Measurements from ENCODE around the gene NDUFAF8.
A peak's percentile ranks its signal among the peaks of the same experiment; 100 is the strongest.

DNA sequence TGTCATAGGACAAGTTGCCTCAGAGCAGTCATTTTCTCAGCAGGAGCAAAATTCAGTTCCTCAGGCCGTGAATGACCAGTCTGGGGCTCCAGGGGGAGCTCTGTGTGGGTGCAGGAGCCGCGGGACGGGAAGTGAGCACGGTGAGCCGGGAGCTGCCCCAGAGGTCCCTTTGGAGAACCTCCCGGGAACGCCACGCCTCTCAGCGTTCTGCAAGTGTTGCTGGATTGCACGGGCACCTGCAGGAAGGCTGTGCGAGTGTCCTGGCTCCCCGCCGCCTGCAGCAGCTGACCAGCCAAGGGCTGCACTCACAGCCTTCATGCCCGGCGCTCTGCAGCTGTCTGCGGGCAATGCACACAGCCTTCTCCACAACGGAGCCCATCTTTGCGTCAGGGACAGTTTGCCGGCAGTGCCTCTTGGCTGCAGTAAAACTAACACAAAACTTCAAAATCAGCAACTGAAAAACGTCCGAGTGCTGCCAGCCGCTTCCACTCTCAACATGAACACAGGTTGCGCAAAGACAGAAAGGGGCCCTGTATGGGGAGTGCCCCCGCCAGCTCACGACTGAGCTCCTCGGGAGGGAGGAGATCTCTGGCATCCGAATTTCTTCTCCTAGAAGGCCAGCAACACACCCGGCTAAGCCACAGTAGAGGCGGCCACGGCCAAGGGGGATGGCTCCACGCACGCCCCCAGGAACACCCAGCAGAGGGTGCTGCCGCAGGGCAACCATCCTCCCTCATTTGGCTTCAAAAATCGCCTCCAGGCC, 16.0 kb downstream of the NDUFAF8 start:
- TF ChIP-seq, protein P1, sequence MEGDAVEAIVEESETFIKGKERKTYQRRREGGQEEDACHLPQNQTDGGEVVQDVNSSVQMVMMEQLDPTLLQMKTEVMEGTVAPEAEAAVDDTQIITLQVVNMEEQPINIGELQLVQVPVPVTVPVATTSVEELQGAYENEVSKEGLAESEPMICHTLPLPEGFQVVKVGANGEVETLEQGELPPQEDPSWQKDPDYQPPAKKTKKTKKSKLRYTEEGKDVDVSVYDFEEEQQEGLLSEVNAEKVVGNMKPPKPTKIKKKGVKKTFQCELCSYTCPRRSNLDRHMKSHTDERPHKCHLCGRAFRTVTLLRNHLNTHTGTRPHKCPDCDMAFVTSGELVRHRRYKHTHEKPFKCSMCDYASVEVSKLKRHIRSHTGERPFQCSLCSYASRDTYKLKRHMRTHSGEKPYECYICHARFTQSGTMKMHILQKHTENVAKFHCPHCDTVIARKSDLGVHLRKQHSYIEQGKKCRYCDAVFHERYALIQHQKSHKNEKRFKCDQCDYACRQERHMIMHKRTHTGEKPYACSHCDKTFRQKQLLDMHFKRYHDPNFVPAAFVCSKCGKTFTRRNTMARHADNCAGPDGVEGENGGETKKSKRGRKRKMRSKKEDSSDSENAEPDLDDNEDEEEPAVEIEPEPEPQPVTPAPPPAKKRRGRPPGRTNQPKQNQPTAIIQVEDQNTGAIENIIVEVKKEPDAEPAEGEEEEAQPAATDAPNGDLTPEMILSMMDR (conservative IDR thresholded peaks at IDR 0.05; ENCODE audit: low read length) = peak; percentile 59
- TF ChIP-seq EZH2phosphoT487 (IDR thresholded peaks at IDR 0.05; ENCODE audit: borderline replicate concordance, low read depth, low read length) = no peak
